ENCODE results near the gene RAB8A.
"Not testable (repeated sequence)": the region's sequence is repeated elsewhere in the genome, so short reads cannot be mapped to it uniquely, and the experiment has no call there.

The RAB8A gene

DNA sequence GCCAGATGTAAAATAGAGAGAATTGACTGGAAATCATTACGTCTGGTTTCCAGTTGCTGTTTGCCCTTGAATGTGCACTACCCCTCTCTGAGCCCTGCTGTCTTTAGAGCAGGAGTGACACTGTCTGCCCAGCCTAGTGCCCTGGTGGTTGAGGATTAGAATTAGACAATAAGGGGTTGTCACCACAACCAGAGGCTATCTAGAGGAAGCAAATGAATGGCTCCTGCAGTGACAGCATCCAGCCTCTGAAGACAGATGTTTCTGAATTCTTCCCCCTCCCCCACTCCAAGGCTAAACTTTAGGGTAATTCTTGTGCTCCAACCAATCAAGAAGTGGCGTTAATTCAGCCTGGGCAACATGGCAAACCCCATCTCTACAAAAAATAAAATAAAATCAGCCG is 2.0 kb downstream of the RAB8A start:
- no peak for DNase-seq (ENCODE audit: low spot score)

DNA sequence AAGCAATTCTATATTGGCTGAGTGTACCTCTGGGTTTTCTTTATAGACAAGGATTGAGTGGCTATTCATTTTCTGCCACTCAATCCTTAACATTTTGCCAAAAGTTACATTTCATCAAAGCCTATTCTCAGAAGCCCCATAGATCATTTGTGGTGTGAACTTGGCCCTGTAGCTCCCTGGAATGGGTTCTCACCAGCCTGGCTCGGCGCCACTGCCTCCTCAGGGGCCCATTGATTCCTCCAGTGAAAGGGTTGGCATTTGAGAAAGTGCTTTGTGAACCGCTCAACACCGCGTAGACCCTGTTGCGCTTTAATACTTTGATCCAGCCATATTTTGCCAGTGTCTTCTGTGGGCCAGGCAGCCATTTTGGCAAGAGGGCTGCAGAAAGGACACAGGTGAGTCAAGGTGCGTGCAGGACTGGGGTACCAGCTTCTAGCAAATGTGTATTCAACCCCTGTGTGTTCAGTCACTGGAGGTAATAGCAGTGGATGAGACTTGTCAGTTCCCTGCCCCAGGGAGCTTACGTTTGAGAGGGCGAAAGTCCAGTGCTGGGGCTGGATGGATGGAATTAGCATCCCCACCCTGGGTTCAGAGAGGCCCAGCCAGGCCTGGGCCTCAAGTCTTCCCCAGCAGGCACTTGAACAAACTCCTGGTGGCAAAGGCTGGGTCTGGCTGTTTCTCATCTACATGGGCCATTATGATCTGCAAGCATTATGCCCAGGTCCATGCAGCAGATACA is 3.8 kb downstream of the RAB8A start:
- no peak for DNase-seq (ENCODE audit: low spot score)

DNA sequence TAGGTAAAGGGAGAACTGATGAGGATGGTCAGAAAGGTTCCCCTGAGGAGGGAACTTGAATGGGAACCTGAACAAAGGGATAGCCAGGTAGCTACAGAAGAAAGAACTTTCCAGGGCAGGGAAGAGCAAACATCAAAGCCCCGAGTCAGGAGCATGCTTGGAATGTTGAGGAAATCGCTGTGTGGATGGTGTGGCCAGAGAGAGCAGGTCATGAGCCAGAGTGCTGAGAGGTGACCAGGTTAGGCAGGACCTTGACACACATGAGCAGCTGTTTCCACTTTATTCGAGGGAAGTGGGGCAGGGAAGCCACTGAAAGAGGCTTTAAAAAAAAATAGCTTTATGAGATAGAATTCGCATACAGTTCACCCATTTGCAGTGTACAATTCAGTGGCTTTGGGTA is 4.4 kb downstream of the RAB8A start:
- no peak for DNase-seq (ENCODE audit: low spot score)

DNA sequence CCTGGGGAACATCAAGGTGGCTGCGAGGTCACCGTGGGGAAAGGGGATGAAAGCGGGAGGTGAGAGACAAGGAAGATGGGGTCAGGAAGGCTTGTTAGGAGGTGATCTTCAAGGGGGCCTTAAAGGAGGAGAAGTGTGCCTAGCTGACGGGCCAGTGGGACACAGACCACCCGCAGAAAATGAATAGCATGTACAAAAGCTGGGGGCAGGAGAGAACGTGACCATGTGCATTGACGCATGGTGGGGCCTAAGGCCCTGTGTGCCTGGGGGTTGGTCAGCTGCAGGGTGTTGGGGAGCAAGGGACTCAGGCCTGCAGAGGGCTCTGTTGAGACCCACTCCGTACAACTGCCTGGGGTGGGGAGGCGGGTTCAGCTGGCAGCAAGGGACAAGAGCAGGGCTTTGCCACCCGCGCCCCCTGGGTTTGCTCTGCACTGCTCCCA is 5.9 kb downstream of the RAB8A start:
- DNase-seq (ENCODE audit: low spot score) = no peak

DNA sequence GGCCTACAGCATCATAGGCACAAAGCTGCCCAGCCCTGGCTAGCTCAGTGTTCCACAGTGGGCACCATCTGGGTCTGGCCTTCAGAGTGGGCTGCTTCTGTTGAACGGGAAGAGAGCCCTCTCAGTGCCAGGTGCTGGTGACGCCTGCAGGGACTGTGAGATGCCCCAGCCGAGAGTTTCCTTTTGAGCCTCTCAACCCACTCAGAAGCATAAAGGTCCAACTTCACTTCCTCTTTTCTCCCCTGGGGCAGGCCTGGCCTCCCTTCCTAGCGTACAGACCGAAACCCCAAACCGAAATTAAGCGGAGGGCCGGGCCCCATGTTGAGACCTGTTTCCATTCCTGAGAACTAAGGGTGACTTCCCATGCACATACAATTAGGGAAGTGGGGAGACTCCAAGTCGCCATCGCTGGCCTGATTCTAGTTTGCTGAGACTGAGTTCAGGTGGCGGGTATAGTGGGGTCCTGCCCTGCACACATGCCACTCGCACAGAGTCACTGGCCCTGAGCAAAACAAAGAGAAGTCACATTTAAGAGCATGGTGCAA is 6.9 kb downstream of the RAB8A start:
- DNase-seq (ENCODE audit: low spot score) = no peak

DNA sequence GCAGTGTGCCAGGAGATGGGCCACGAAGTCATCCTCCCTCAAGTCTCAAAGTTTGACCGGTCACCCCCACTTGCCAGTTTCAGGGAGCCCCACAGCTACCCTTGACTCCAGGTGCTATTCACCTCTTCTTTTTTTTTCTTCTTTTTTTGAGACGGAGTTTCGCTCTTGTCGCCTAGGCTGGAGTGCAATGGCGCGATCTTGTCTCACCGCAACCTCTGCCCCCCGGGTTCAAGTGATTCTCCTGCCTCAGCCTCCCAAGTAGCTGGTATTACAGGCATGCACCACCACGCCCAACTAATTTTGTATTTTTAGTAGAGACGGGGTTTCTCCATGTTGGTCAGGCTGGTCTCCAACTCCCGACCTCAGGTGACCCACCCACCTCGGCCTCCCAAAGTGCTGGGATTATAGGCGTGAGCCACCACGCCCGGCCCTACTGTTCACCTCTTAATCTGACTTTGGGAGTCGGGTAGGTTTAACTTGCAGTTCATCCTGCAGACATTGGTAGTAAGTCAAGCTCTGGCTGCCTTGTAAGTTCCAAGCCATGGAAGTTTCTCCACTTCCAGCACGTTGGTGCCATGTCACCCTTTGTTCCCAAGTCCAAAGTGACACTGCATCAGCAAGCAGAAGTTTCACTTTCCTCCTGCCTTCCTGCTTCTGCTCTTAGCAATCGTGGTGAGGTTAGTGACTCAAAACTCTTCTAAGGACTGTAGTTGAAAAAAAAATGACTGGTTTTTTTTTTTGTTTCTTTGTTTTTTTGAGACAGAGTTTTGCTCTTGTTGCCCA is 7.6 kb downstream of the RAB8A start:
- DNase-seq (ENCODE audit: low spot score) = not testable (repeated sequence)

DNA sequence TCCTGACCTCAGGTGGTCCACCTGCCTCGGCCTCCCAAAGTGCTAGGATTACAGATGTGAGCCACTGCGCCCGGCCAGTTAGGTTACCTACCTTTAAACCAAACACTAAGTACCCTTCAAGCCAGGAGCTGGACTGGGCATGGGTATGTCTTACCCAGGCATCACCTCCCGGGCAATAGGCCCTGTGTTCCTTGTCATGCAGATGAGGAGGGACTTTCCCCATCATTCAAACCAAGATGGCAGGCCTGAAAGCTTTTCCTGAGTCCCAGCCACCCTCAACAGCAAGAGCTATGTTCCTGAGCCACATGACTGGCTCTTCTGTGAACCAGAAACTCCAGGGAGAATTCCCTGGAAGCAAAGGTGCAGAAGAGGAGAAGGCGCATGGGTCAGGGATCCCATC is 9.5 kb downstream of the RAB8A start:
- DNase-seq (ENCODE audit: low spot score) = no peak

DNA sequence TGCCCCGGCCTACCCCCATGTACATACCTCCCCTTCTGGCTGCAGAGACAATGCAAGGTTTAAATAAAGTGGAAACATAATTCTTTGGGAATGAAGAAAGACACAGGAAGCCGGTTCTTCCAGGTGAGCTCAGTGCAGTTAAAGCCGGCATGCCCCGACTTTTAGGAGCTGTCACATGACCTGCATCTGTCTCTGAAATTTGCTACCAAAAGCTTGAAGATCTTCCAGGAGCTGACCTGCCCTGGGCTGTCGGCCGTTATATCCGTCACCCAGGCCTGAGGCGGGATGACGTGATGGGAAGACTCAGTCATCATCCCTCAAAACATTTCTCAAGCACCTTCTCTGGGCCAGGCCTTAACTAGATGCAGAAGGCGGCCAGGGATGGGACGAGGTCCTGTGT is 10.3 kb downstream of the RAB8A start:
- no peak for DNase-seq (ENCODE audit: low spot score)

DNA sequence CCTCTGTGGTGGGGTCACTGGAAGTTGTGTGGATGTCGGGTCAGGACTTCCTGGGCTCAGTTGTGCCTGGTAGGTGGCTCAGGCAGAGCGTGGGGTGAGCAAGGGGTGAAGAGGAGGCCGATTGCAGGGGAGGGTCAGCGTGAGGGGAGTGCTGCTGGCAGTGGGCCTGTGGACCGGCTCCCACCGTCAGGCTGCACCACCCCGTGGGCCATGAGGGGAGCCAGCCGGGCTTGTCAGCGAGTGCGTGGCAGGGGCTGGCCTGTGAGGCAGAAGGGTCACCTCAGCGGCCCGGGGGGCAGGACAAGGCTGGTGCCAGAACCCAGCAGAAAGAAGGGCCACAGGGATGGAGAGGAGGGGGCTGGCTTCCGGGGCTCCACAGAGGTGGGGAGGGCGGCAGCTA is 13.3 kb downstream of the RAB8A start:
- no peak for DNase-seq (ENCODE audit: low spot score)

DNA sequence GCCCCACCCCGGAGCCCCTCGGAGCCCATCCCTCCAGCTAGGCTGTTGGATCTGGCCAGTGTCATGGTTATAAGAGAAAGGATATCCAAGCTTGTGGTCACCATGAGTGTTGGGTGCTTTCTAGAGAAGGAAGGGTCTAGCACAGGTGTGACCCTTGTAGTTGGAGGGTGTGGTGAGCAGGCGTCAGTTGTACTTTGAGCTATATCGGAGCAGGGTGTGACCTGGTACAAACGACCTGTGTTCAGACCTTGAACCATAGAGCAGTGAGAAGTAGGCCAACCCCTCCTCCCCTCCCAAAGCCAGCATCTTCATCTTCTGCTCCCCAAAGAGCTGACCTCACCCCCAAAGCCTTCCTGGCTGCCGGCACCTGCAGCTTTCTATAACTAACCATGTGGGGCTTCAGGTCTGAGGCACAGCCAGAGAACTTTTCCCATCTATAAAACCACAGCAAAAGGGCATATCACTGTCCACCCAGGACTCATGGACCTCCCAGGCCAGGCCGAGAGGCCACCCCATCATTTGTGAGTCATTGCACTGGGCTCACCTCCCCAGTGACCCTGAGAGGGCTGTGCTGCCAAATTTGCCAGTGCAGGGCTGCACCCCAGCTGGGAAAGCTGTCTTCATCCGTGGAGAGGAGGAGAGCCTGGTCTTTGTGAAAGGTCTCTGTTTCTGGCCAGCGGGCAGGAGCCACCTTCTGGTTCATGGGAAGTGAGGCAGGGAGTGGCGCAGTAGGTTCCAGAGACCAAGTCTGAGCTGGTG is 14.2 kb downstream of the RAB8A start:
- no peak for DNase-seq (ENCODE audit: low spot score)

DNA sequence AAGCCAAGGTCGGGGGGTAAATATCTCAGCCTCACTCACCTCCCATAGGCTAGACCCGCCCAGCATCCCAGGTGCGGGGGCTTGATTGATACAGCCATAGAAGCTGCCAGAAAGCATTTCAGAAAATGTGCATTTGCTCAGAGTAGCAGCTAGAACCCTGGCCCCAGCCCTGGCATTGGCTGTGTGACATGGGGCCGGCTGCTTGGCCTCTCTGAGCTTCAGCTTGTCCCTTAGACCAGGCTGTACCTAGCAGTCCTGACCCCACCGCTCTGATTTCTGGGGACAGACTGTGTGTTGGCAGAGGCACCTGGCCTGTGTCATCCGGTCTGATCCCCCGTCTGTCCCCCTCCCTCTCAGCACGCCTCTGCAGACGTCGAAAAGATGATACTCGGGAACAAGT is 15.4 kb downstream of the RAB8A start:
- no peak for DNase-seq (ENCODE audit: low spot score)

DNA sequence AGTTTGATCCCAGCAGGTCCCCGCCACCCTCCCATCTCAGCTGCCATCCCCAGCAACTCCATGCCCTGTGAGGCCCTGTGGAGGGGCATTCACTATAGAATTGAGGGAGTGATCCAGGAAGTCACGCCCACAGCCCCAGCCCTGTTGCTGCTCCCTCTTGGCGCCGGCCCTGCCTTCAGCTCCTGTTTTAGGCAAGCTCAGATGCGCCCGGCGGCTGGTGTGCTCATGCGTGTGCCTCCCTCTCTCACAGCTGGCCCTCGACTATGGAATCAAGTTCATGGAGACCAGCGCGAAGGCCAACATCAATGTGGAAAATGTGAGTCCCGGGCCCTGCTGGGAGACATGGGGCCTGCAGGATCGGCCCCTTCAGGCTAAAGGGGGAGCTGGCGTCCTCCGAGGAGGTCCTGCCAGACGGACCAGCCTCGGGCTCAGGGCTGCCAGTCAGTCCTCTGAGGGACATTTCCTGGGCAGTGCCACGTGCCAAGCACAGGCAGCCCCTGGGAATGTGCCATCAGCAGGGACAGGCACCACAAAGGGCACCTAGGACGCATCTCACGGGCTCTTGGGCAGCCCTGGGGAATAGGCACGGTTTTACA is 16.2 kb downstream of the RAB8A start:
- no peak for DNase-seq (ENCODE audit: low spot score)

DNA sequence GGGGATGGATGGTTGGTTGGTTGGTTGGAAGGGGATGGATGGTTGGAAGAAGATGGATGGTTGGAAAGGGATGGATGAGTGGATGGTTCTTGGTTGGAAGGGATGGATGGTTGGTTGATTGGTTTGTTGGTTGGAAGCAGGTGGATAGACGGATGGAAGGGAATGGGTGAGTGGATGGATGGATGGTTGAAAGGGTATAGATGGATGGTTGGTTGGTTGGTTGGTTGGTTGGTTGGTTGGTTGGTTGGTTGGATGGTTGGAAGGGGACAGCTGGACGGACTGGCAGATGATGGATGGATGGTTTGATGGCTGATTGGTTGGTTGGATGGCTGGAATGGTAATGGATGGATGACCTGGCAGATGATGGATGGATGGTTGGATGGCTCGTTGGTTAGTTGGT is 20.0 kb downstream of the RAB8A start:
- no peak for DNase-seq (ENCODE audit: low spot score)

DNA sequence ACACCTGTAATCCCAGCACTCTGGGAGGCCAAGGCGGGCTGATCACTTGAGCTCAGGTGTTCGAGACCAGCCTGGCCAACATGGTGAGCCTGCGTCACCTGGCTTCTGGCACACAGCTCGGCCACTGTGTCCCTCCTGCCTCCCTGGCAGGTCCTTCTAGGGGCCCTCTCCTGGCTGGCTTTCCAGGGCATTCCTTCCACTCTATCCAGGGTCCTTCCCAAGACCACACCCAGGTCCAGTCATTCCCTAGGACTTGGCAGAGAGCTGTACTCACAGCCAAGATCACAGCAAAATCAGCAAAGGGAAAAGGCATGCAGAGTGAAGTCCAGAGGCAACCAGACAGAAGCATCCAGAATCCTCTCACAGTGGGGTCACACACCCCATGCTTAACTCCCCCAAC is 22.1 kb downstream of the RAB8A start:
- no peak for DNase-seq (ENCODE audit: low spot score)

DNA sequence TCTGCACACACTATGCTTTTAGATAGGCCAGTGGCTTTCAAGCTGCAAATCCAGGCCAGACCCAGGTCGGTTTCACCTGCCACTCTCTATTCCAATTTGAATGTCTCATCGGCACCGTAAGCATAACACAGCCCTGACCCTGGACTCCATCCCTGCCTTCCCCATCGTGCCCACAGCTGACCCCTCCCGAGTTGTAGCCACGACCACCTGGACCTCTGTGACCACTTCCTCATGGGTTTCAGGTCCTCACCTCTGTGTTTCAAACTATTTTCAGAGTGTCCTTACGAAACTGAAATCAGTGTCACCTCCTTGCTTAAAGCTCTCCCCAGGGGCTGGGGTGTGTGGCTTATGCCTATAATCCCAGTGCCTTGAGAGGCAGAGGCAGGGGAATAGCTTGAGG is 22.8 kb downstream of the RAB8A start:
- no peak for DNase-seq (ENCODE audit: low spot score)

DNA sequence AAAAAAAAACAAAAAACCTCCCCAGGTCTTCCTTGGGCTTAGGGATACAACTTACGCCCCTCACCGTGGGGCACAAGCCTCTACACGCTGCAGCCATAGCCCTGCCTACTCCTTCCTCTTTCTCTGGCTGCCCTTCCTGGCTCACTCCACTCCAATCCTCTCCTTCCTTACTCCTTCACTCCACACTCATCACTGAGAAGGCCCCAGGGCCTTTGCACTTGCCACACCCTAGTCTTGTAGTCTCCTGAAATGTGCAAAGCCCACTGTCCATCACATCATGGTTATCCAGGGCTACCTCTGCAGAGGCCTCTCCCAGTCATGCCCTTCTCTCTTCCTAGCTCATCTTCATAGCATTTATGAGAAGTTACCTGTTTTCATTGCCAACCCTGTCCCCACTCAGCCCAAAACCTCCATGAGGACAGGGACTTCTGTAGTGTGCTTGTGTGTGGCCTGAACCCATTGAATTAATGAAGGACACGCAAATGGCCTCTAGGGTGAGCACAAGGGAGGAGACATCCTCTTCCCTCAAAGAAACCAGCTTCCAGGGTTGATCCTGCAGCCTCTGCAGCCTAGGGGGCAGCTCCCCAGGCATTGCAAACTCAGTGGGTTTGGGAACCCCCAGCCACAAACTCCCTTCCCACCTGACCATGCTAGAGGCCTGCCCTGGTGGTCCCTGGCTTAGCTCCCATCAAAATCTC is 23.9 kb downstream of the RAB8A start:
- DNase-seq (ENCODE audit: low spot score) = no peak

DNA sequence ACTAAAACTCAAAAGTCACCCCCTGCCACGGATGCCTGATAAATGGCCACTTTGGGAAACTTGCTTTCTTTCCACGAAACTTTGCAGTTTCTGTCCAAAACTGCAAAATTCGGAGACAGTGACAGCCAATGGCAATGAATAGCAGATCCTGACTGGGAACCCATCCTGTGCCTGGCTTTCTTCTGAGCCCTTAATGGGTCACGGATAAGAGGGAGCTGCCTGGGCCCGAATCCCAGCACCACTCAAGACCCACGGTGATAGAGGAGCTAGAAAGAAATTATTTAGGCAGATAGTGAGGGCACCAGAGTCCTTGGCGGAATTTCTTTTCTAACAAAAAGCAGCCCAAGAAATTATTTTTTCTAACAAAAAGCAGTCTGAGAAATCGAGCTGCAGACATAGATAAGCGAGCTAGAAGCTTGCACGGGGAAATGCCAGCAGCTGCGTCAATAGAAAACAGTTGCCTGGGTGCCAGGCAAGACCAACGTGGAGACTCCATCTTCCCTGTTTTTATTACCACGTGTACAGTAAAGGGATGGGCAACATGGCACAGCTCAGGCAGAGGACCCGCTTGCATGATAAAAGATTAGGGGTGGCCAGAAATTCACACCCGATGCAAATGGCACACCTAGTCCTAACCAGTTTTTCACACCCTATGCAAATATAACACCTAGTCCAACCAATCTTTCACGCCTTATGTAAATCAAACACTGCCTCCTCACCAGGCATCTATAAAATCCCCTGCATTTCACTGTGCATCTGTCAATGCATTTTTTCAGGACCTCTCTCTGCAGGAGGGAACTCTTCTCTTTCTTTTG is 24.7 kb downstream of the RAB8A start:
- no peak for DNase-seq (ENCODE audit: low spot score)

DNA sequence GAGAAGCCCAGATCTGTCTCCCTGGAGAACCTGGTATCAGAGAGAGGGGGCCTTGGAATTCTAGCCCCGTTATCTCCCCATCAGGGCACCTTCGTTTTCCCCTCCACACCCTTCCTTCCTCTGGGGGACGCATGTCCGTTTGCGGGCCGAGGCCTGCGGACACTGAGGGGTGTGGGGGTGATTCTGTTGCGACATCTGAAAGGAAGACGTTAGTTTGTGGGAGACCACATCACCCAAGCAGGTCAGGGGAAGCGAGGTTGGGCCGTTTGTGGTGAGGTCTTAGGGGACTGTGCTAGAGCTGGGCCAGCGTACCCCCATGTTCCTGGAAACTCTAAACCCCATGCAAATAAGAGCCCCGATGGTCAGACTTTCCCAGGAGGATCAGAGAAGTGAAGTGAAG is 28.1 kb downstream of the RAB8A start:
- no peak for DNase-seq (ENCODE audit: low spot score)

DNA sequence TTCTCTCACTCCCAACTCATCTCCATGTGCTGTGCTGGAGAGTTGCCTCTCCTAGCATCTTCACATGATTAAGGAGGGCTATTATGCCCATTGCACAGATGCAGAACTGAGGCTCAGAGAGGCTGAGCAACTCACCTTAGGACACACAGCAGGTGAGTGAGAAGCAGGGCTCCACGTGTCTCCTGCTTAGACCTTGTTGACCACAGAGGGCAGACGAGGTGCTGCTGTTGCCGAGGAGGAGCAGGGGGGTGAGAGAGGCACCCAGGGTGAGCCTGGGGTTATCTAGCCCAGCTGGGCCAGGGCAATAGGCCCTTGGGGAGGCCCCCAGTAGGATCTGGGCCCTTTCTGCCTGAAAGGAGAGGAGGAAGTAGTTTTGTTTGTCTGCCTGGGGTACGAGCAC is 29.4 kb downstream of the RAB8A start:
- no peak for DNase-seq (ENCODE audit: low spot score)

DNA sequence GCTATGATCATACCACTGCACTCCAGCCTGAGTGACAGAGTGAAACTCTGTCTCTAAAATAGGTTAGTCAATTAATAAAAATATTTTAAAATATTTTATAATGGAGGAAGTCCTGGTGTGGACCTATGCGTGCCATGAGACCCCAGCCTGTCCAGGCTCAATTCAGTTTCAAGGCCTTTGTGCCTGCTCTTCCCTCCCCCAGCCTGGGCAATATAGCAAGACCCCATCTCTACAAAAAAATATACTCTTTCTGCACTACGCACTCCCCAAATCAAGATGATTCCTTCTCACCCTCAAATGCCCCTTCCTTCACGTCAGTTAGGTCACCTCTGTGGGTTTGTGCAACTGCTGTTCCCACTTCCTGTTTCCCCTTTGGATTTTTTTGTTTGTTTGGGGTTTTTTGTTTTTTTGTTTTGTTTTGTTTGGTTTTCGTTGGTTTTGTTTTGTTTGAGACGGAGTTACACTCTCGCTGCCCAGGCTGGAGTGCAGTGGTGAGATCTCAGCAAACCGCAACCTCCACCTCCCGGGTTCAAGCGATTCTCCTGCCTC is 30.4 kb downstream of the RAB8A start:
- no peak for DNase-seq (ENCODE audit: low spot score)

All from hepatic stellate cell (primary cell).